Endothelial cell (in vitro differentiated cells): ENCODE data around the gene TVP23C. TPM values are rescaled to one million over a fixed set of nuclear protein-coding genes. Genes with fewer than 3 reads are reported as not detected.

Experiments
- DNase-seq: peaks from one replicate; pipeline ENCODE4 v3.0.0; 2021; ENCODE audit warnings: low spot score
- H3K27ac Mint-ChIP-seq: one replicate; pipeline ENCODE4 v1.8.0; 2021; ENCODE audit warnings: mixed read lengths, inconsistent platforms; ENCODE audit not compliant: unreplicated experiment
- H3K27me3 Mint-ChIP-seq: one replicate; pipeline ENCODE4 v1.8.0; 2021; ENCODE audit warnings: mild to moderate bottlenecking, moderate library complexity, mixed read lengths, inconsistent platforms; ENCODE audit not compliant: unreplicated experiment
- H3K36me3 Mint-ChIP-seq: one replicate; pipeline ENCODE4 v1.8.0; 2021; ENCODE audit warnings: mild to moderate bottlenecking, low read depth, mixed read lengths, inconsistent platforms; ENCODE audit not compliant: unreplicated experiment
- H3K4me1 Mint-ChIP-seq: one replicate; pipeline ENCODE4 v1.8.0; 2021; ENCODE audit warnings: mild to moderate bottlenecking, mixed read lengths, inconsistent platforms; ENCODE audit not compliant: unreplicated experiment
- H3K4me3 Mint-ChIP-seq: one replicate; pipeline ENCODE4 v1.8.0; 2021; ENCODE audit warnings: mild to moderate bottlenecking, mixed read lengths, inconsistent platforms; ENCODE audit not compliant: unreplicated experiment
- H3K9me3 Mint-ChIP-seq: one replicate; pipeline ENCODE4 v1.8.0; 2021; ENCODE audit warnings: mixed read lengths, inconsistent platforms; ENCODE audit not compliant: unreplicated experiment
- total RNA-seq: library from RNA; stranded (reverse); fragmentation: NEBNext Ultra II Directional; extraction: Animal tissue kit (Norgen Biotek cat#: 25700); gene quantifications from one replicate; pipeline ENCODE4 v1.2.1, GENCODE V29; 2021; ENCODE audit not compliant: unreplicated experiment
- TF ChIP-seq, protein P1 (sequence below): fragments of 200-600 bp; sonication (generic); IDR thresholded peaks from one replicate; pipeline ENCODE4 v1.5.0; 2021; ENCODE audit warnings: antibody characterized with exemption; ENCODE audit not compliant: unreplicated experiment

The TVP23C gene
- total RNA-seq, 1 donor from 2014 or later = 23.1 TPM

GRCh38 chr17:15475631-15476354 is 87.5 kb downstream of the TVP23C start:
- Mint-ChIP-seq H3K27ac (no peak overlapping the region), H3K36me3 (peaks cover 6% of the 10 kb centered on the region), H3K4me3 (no peak overlapping the region), H3K27me3 (no peaks in the 10 kb centered on the region), H3K9me3 (no peaks in the 10 kb centered on the region), H3K4me1 (peaks cover 37% of the 10 kb centered on the region)
- TF ChIP-seq, protein P1, sequence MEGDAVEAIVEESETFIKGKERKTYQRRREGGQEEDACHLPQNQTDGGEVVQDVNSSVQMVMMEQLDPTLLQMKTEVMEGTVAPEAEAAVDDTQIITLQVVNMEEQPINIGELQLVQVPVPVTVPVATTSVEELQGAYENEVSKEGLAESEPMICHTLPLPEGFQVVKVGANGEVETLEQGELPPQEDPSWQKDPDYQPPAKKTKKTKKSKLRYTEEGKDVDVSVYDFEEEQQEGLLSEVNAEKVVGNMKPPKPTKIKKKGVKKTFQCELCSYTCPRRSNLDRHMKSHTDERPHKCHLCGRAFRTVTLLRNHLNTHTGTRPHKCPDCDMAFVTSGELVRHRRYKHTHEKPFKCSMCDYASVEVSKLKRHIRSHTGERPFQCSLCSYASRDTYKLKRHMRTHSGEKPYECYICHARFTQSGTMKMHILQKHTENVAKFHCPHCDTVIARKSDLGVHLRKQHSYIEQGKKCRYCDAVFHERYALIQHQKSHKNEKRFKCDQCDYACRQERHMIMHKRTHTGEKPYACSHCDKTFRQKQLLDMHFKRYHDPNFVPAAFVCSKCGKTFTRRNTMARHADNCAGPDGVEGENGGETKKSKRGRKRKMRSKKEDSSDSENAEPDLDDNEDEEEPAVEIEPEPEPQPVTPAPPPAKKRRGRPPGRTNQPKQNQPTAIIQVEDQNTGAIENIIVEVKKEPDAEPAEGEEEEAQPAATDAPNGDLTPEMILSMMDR = no peak
- no peak for DNase-seq

- Mint-ChIP-seq H3K36me3 (peaks cover 6% of the 10 kb centered on the region), H3K4me3 (no peak overlapping the region), H3K4me1 (peaks cover 26% of the 10 kb centered on the region), H3K27me3 (no peaks in the 10 kb centered on the region), H3K9me3 (no peaks in the 10 kb centered on the region), H3K27ac (no peak overlapping the region)
- DNase-seq = no peak
- TF ChIP-seq, protein P1 = no peak
These were observed 90.4 kb downstream of the TVP23C start for GRCh38 chr17:15472891-15473290.

DNA sequence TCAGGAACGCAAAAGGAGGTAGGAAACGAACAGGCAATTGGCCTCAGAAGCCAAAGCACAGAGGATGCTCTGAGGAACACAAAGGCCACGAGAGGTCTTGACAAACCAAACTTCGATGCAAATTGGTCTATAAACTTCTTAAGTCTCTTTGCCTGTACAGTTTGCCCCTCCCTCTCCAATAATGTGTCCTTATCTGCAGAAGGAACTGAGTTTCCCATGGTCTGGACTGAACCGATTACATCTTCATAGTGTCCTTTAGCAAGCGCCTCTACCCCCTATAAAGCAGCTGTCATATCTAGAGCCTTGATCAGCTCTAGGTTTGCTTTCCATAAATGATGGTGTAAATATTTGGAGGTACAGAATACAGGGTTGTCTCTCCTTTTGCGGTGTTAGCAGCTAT is 92.7 kb downstream of the TVP23C start:
- Mint-ChIP-seq H3K9me3 (no peaks in the 10 kb centered on the region), H3K27me3 (no peaks in the 10 kb centered on the region), H3K36me3 (peaks cover 6% of the 10 kb centered on the region), H3K27ac (no peak overlapping the region), H3K4me3 (no peak overlapping the region), H3K4me1 (peaks cover 13% of the 10 kb centered on the region)
- TF ChIP-seq, protein P1 = no peak
- DNase-seq = no peak

GRCh38 chr17:15469260-15469659 is 94.0 kb downstream of the TVP23C start:
- TF ChIP-seq, protein P1 = no peak
- Mint-ChIP-seq H3K36me3 (peaks cover 6% of the 10 kb centered on the region), H3K4me1 (peaks cover 12% of the 10 kb centered on the region), H3K4me3 (no peak overlapping the region), H3K27ac (no peak overlapping the region), H3K9me3 (no peaks in the 10 kb centered on the region), H3K27me3 (no peaks in the 10 kb centered on the region)
- no peak for DNase-seq

GRCh38 chr17:15468126-15468525 is 95.2 kb downstream of the TVP23C start:
- Mint-ChIP-seq H3K9me3 (no peaks in the 10 kb centered on the region), H3K27ac (no peak overlapping the region), H3K27me3 (no peaks in the 10 kb centered on the region), H3K4me3 (peak overlapping the region; percentile 42), H3K4me1 (peaks cover 12% of the 10 kb centered on the region), H3K36me3 (peaks cover 6% of the 10 kb centered on the region)
- DNase-seq = no peak
- TF ChIP-seq, protein P1 = no peak
